K562 (cell line): ENCODE results near the gene AK2. TPM values are rescaled to one million over a fixed set of nuclear protein-coding genes. Genes with fewer than 3 reads are reported as not detected.

Experiments
- CBX8 ChIP-seq: fragments of 200-600 bp; sonication (generic); IDR thresholded peaks from 2 replicates; pipeline ENCODE4 v1.6.1; 2012; ENCODE audit warnings: borderline replicate concordance, mixed run types, low read depth, mild to moderate bottlenecking, moderate library complexity, mixed read lengths, low read length, control low read depth, inconsistent platforms; ENCODE audit not compliant: poor library complexity, severe bottlenecking; ENCODE audit errors: extremely low read depth
- CC2D1A ChIP-seq: fragments of 450-650 bp; IDR thresholded peaks from 2 replicates; pipeline ENCODE4 v1.6.1; 2017; ENCODE audit warnings: mild to moderate bottlenecking
- CHCHD3 ChIP-seq: fragments of 250-450 bp; sonication (Bioruptor Pico); IDR thresholded peaks from 2 replicates; pipeline ENCODE4 v2.1.2; 2022; ENCODE audit warnings: mild to moderate bottlenecking
- CHD4 ChIP-seq: fragments of 200-600 bp; sonication (generic); IDR thresholded peaks from 3 replicates; pipeline ENCODE4 v1.6.1; 2012; ENCODE audit warnings: low read depth, mild to moderate bottlenecking, mixed read lengths, low read length, inconsistent platforms; ENCODE audit not compliant: insufficient read depth, insufficient replicate concordance, poor library complexity, severe bottlenecking
- E2F3 ChIP-seq: fragments of 250-450 bp; sonication (Bioruptor Pico); IDR thresholded peaks from 2 replicates; pipeline ENCODE4 v1.4.0; 2020; ENCODE audit warnings: mild to moderate bottlenecking
- FUS ChIP-seq: fragments of 200-400 bp; formaldehyde crosslinking; optimal IDR thresholded peaks from 2 replicates; pipeline ENCODE3; 2017; ENCODE audit warnings: low read depth, low read length
- GABPB2 ChIP-seq: fragments of 250-450 bp; sonication (Bioruptor Pico); conservative IDR thresholded peaks from 2 replicates; pipeline ENCODE4 v1.5.1; 2021; ENCODE audit warnings: mild to moderate bottlenecking
- HDAC8 ChIP-seq: fragments of 450-650 bp; IDR thresholded peaks from 2 replicates; pipeline ENCODE4 v1.6.1; 2016; ENCODE audit warnings: mild to moderate bottlenecking, missing genetic modification characterization, moderate library complexity, missing compliant biosample characterization
- MXI1 ChIP-seq: IDR thresholded peaks from 2 replicates; pipeline ENCODE4 v1.6.1; 2011; ENCODE audit warnings: low read depth, mild to moderate bottlenecking, improper control_type of control experiment, low read length
- PHTF2 ChIP-seq: fragments of 250-450 bp; sonication (Bioruptor Pico); IDR thresholded peaks from 2 replicates; pipeline ENCODE4 v1.5.0; 2021; ENCODE audit warnings: mild to moderate bottlenecking
- POLR2H ChIP-seq: IDR thresholded peaks from 2 replicates; pipeline ENCODE4 v1.6.1; 2016; ENCODE audit warnings: missing genetic modification characterization, low read depth, mild to moderate bottlenecking, control low read depth, missing compliant biosample characterization, moderate library complexity
- RBM22 ChIP-seq: fragments of 200-400 bp; formaldehyde crosslinking; IDR thresholded peaks from 2 replicates; pipeline ENCODE4 v1.6.1; 2018; ENCODE audit warnings: low read length, low read depth; ENCODE audit not compliant: poor library complexity, severe bottlenecking
- TRIM28 ChIP-seq: fragments of 450-650 bp; IDR thresholded peaks from 2 replicates; pipeline ENCODE4 v1.6.1; 2017
- TSC22D4 ChIP-seq: fragments of 450-650 bp; IDR thresholded peaks from 2 replicates; pipeline ENCODE4 v1.6.1; 2016; ENCODE audit warnings: missing genetic modification characterization, missing biosample characterization, control low read depth
- ZNF274 ChIP-seq: IDR thresholded peaks from 2 replicates; pipeline ENCODE4 v1.6.1; 2011; ENCODE audit warnings: low read depth, mild to moderate bottlenecking, low read length, moderate library complexity, borderline replicate concordance
- ZNF57 ChIP-seq: fragments of 450-650 bp; formaldehyde crosslinking; IDR thresholded peaks from 2 replicates; pipeline ENCODE4 v1.4.0; 2020; ENCODE audit warnings: mild to moderate bottlenecking, moderate library complexity
- ZNF589 ChIP-seq: fragments of 200-800 bp; sonication (Bioruptor generic); IDR thresholded peaks from 2 replicates; pipeline ENCODE4 v1.6.1; 2016; ENCODE audit warnings: low read depth, missing genetic modification characterization, missing compliant biosample characterization
- ZNF764 ChIP-seq: fragments of 250-450 bp; sonication (Bioruptor Pico); IDR thresholded peaks from 2 replicates; pipeline ENCODE4 v1.4.0; 2020; ENCODE audit warnings: low read depth, mild to moderate bottlenecking, moderate library complexity
- polyA plus RNA-seq, 8 experiments: library from polyadenylated mRNA; depleted of rRNA in 4 of 8; stranded (reverse) in 5 of 8; unstranded in 3 of 8; fragments of >200 nt; fragmentation: Nextera tagmentation in 2 of 8; fragmentation: Illumina TruSeq in 1 of 8; extraction: Ambion mirVana in 2 of 8; extraction: Trizol in 1 of 8; gene quantifications; 2 replicates each; pipeline versions ENCODE4 v1.2.1 to v1.2.3, GENCODE V29; 2011 to 2014; ENCODE audit warnings: inconsistent platforms in 1 of 8, missing spikeins in 1 of 8
- total RNA-seq, 7 experiments: library from RNA; depleted of rRNA in 6 of 7; stranded (reverse); fragments of >200 nt in 6 of 7; fragmentation: Illumina TruSeq in 2 of 7; extraction: Trizol in 2 of 7; gene quantifications; 2 replicates each; pipeline versions ENCODE4 v1.2.1 to v1.2.3, GENCODE V29; 2011 to 2021; ENCODE audit warnings: low replicate concordance in 1 of 7
- TF ChIP-seq, protein P1 (sequence below), 2 experiments: fragments of 450-650 bp; IDR thresholded peaks; 2 replicates each; pipeline ENCODE4 v1.6.1; 2016
- TF ChIP-seq, protein P2 (sequence below): sonication (generic); formaldehyde crosslinking; IDR thresholded peaks from 2 replicates; pipeline ENCODE4 v1.8.1; 2023; ENCODE audit warnings: mild to moderate bottlenecking, missing genetic modification reagents
- TF ChIP-seq, protein P3 (sequence below): fragments of 450-650 bp; IDR thresholded peaks from 2 replicates; pipeline ENCODE4 v1.6.1; 2014; ENCODE audit warnings: low read depth, mild to moderate bottlenecking, moderate library complexity, borderline replicate concordance
- TF ChIP-seq, protein P4 (sequence below), 2 experiments: IDR thresholded peaks; 2 replicates each; pipeline ENCODE4 v1.6.1; 2011; ENCODE audit warnings: borderline replicate concordance in 1 of 2, control low read depth in 1 of 2, low read depth in 1 of 2, low read length in 1 of 2, mild to moderate bottlenecking in 1 of 2, mixed read lengths in 1 of 2, moderate library complexity in 1 of 2; ENCODE audit not compliant: insufficient read depth in 1 of 2, insufficient read length in 1 of 2, poor library complexity in 1 of 2, severe bottlenecking in 1 of 2; ENCODE audit errors: extremely low read depth in 1 of 2

The AK2 gene
- total and polyA plus RNA-seq, 9 of the 15 experiments (the other 6 are each of a cell fraction or from before 2014, with no cell fraction given), result 105 to 1,050 (median 509) TPM

DNA sequence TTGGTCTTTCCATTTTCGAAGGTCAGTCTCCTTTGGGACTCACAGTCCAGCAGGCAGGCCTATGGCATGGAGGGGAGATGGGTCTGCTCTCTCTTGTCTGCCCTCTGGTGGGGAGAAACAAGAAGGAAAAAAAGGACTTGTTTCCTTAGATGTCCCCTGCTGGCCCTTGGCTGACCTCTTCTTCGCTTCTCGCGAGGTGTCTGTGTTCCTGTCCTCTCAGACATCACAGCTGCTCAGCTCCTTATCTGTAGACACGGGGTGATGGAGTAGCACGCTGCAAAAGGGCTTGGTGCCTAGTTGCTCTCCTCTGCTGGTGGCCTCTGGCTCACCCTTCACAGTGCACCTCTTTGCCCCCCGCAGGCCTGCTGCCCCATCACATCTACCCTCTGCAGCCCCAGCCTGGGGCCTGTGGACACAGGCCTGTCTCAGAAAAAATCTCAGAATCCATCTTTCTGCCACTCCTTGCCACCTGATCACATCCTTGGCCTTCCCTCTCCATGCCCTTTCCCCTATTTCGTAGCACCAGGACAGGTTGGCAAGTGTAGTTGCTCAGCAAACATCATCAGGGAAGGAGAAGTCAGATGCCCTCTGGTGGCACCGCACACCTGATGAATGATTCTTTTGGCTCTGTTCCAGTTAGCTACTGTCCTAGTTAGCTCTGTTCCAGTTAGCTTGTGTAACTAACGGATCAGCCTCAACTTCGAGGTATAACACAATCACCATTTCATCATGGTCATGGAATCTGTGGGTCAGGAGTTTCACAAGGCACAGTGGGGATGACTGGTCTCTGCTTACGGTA is 18.7 kb upstream of the AK2 start (continued):
- TF ChIP-seq CBX8, result no peak
- no peak for TF ChIP-seq CHCHD3 (CRISPR knock-in tag)
- TF ChIP-seq, protein P1, sequence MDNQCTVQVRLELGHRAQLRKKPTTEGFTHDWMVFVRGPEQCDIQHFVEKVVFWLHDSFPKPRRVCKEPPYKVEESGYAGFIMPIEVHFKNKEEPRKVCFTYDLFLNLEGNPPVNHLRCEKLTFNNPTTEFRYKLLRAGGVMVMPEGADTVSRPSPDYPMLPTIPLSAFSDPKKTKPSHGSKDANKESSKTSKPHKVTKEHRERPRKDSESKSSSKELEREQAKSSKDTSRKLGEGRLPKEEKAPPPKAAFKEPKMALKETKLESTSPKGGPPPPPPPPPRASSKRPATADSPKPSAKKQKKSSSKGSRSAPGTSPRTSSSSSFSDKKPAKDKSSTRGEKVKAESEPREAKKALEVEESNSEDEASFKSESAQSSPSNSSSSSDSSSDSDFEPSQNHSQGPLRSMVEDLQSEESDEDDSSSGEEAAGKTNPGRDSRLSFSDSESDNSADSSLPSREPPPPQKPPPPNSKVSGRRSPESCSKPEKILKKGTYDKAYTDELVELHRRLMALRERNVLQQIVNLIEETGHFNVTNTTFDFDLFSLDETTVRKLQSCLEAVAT (IDR thresholded peaks at IDR 0.05), result no peak
- TF ChIP-seq POLR2H, result no peak
- TF ChIP-seq FUS, result no peak
- no peak for TF ChIP-seq PHTF2 (CRISPR knock-in tag)
- TF ChIP-seq TSC22D4 (tag), result no peak
- no peak for TF ChIP-seq CHD4
- TF ChIP-seq, protein P2, sequence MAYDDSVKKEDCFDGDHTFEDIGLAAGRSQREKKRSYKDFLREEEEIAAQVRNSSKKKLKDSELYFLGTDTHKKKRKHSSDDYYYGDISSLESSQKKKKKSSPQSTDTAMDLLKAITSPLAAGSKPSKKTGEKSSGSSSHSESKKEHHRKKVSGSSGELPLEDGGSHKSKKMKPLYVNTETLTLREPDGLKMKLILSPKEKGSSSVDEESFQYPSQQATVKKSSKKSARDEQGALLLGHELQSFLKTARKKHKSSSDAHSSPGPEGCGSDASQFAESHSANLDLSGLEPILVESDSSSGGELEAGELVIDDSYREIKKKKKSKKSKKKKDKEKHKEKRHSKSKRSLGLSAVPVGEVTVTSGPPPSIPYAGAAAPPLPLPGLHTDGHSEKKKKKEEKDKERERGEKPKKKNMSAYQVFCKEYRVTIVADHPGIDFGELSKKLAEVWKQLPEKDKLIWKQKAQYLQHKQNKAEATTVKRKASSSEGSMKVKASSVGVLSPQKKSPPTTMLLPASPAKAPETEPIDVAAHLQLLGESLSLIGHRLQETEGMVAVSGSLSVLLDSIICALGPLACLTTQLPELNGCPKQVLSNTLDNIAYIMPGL (CRISPR knock-in tag), result no peak
- TF ChIP-seq, protein P3, sequence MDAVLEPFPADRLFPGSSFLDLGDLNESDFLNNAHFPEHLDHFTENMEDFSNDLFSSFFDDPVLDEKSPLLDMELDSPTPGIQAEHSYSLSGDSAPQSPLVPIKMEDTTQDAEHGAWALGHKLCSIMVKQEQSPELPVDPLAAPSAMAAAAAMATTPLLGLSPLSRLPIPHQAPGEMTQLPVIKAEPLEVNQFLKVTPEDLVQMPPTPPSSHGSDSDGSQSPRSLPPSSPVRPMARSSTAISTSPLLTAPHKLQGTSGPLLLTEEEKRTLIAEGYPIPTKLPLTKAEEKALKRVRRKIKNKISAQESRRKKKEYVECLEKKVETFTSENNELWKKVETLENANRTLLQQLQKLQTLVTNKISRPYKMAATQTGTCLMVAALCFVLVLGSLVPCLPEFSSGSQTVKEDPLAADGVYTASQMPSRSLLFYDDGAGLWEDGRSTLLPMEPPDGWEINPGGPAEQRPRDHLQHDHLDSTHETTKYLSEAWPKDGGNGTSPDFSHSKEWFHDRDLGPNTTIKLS, result peak; percentile 80; the same call in 1 of the 2 replicates
- peak; percentile 41; the same call in 1 of the 2 replicates for TF ChIP-seq CC2D1A
- no peak for TF ChIP-seq TRIM28
- TF ChIP-seq ZNF57 (CRISPR knock-in tag), result no peak
- TF ChIP-seq ZNF764 (CRISPR knock-in tag), result no peak
- no peak for TF ChIP-seq MXI1
- TF ChIP-seq HDAC8 (tag), result no peak
- TF ChIP-seq ZNF274, result no peak
- no peak for TF ChIP-seq GABPB2 (CRISPR knock-in tag)
- no peak for TF ChIP-seq RBM22
- TF ChIP-seq, protein P4, sequence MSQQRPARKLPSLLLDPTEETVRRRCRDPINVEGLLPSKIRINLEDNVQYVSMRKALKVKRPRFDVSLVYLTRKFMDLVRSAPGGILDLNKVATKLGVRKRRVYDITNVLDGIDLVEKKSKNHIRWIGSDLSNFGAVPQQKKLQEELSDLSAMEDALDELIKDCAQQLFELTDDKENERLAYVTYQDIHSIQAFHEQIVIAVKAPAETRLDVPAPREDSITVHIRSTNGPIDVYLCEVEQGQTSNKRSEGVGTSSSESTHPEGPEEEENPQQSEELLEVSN (IDR thresholded peaks at IDR 0.05; ENCODE audit: borderline replicate concordance in 1 of 2, extremely low read depth in 1 of 2, insufficient read depth in 1 of 2, insufficient read length in 1 of 2, low read depth in 1 of 2, low read length in 1 of 2, poor library complexity in 1 of 2, severe bottlenecking in 1 of 2), result peak in 1 of 2 experiments; percentile 52
- TF ChIP-seq ZNF589, result no peak
- no peak for TF ChIP-seq E2F3 (CRISPR knock-in tag)
